Liver (tissue), 9 donors: ENCODE results near the gene SASH1. TPM values are rescaled to one million over a fixed set of nuclear protein-coding genes. Genes with fewer than 3 reads are reported as not detected.

Experiments
- DNase-seq: peaks from one replicate; pipeline ENCODE4 v3.0.0-alpha.2; 2017; ENCODE audit warnings: low spot score
- H3K27ac ChIP-seq, 2 donors: one replicate each; pipeline ENCODE4 v1.7.0; 2013; ENCODE audit warnings: inconsistent platforms in 2 of 2, low read length in 2 of 2, control low read depth in 1 of 2, low read depth in 1 of 2, mild to moderate bottlenecking in 1 of 2
- H3K27me3 ChIP-seq, 4 donors: one replicate each; pipeline versions ENCODE4 v1.6.1 to v1.7.0; 2013; ENCODE audit warnings: low read length in 3 of 4, inconsistent platforms in 1 of 4, mild to moderate bottlenecking in 1 of 4, moderate library complexity in 1 of 4; ENCODE audit not compliant: control insufficient read depth in 4 of 4, insufficient read depth in 4 of 4
- H3K36me3 ChIP-seq, 4 donors: one replicate each; pipeline versions ENCODE4 v1.6.1 to v1.7.0; 2013; ENCODE audit warnings: low read length in 3 of 4, mild to moderate bottlenecking in 3 of 4, low read depth in 1 of 4, moderate library complexity in 1 of 4; ENCODE audit not compliant: control insufficient read depth in 4 of 4, insufficient read depth in 3 of 4
- H3K4me1 ChIP-seq, 4 donors: one replicate each; pipeline versions ENCODE4 v1.6.1 to v1.7.0; 2013; ENCODE audit warnings: low read length in 3 of 4, mild to moderate bottlenecking in 3 of 4, moderate library complexity in 1 of 4; ENCODE audit not compliant: control insufficient read depth in 4 of 4, insufficient read depth in 4 of 4
- H3K4me3 ChIP-seq, 3 donors: one replicate each; pipeline versions ENCODE4 v1.6.1 to v1.7.0; 2013; ENCODE audit warnings: low read length in 3 of 3, control low read depth in 1 of 3, low read depth in 1 of 3, mild to moderate bottlenecking in 1 of 3
- H3K9ac ChIP-seq, 2 donors: one replicate each; pipeline ENCODE4 v1.7.0; 2013; ENCODE audit warnings: low read length in 2 of 2, mild to moderate bottlenecking in 2 of 2, moderate library complexity in 2 of 2, control low read depth in 1 of 2, low read depth in 1 of 2
- H3K9me3 ChIP-seq, 4 donors: one replicate each; pipeline versions ENCODE4 v1.6.1 to v1.7.0; 2013; ENCODE audit warnings: low read length in 3 of 4; ENCODE audit not compliant: control insufficient read depth in 4 of 4
- ATF3 ChIP-seq: IDR thresholded peaks from 2 replicates; pipeline ENCODE4 v1.6.1; 2016; ENCODE audit warnings: antibody characterized with exemption
- CTCF ChIP-seq: fragments of 150-350 bp; IDR thresholded peaks from 2 replicates; pipeline ENCODE4 v1.5.1; 2017; ENCODE audit warnings: improper control_type of control experiment, low read depth, low read length; ENCODE audit not compliant: missing input control
- GABPA ChIP-seq, 2 donors: IDR thresholded peaks in 1 of 2; conservative IDR thresholded peaks in 1 of 2; 2 replicates each; pipeline ENCODE4 v1.6.1; 2016; ENCODE audit warnings: antibody characterized with exemption in 2 of 2, mild to moderate bottlenecking in 1 of 2, moderate library complexity in 1 of 2
- HNF4A ChIP-seq, 2 donors: conservative IDR thresholded peaks; 2 replicates each; pipeline ENCODE4 v1.6.1; 2016; ENCODE audit warnings: antibody characterized with exemption in 2 of 2, mild to moderate bottlenecking in 2 of 2
- HNF4G ChIP-seq: IDR thresholded peaks from 2 replicates; pipeline ENCODE4 v1.6.1; 2016; ENCODE audit warnings: antibody characterized with exemption
- MAX ChIP-seq: IDR thresholded peaks from 2 replicates; pipeline ENCODE4 v1.6.1; 2016; ENCODE audit warnings: antibody characterized with exemption
- RAD21 ChIP-seq, 2 donors: IDR thresholded peaks; 2 replicates each; pipeline ENCODE4 v1.6.1; 2016; ENCODE audit warnings: antibody characterized with exemption in 2 of 2, mild to moderate bottlenecking in 2 of 2
- REST ChIP-seq: IDR thresholded peaks from 2 replicates; pipeline ENCODE4 v1.6.1; 2016; ENCODE audit warnings: antibody characterized with exemption, mild to moderate bottlenecking
- RXRA ChIP-seq, 2 donors: IDR thresholded peaks; 2 replicates each; pipeline ENCODE4 v1.6.1; 2017 to 2018; ENCODE audit warnings: antibody characterized with exemption in 2 of 2, mild to moderate bottlenecking in 1 of 2
- SP1 ChIP-seq: IDR thresholded peaks from 2 replicates; pipeline ENCODE4 v1.6.1; 2018; ENCODE audit warnings: antibody characterized with exemption, mild to moderate bottlenecking
- TAF1 ChIP-seq: conservative IDR thresholded peaks from 2 replicates; pipeline ENCODE4 v1.6.1; 2016; ENCODE audit warnings: antibody characterized with exemption, mild to moderate bottlenecking
- ZBTB33 ChIP-seq: IDR thresholded peaks from 2 replicates; pipeline ENCODE4 v1.6.1; 2016; ENCODE audit warnings: antibody characterized with exemption
- WGBS: extraction: QIAGEN DNeasy Blood & Tissue Kit; methylation state at CpG from one replicate; pipeline ENCODE4 v1.1.7; 2013; 5-methylcytosine and 5-hydroxymethylcytosine counted together
- polyA plus RNA-seq, 2 donors: library from polyadenylated mRNA; stranded (reverse) in 1 of 2; unstranded in 1 of 2; fragments of 200-250 nt in 1 of 2; fragments of >200 nt in 1 of 2; fragmentation: Nextera tagmentation in 1 of 2; extraction: Ambion mirVana in 1 of 2; gene quantifications; one replicate each; pipeline versions ENCODE4 v1.2.1 to v1.2.3, GENCODE V29; 2013 to 2015
- total RNA-seq, 2 donors: library from RNA; depleted of rRNA; stranded (reverse); fragments of >200 nt; gene quantifications; one replicate each; pipeline ENCODE4 v1.2.3, GENCODE V29; 2014
- donor health status: healthy.
- donor health status: healthy.
- donor health status: healthy.
- donor health status: healthy.
- donor health status: healthy.

The SASH1 gene
- total and polyA plus RNA-seq, 4 donors: 3.5 to 16.4 (median 7.6) TPM

GRCh38 chr6:148342100-148342349 lies 613 bp upstream of the SASH1 start:
- H3K27ac ChIP-seq: peak overlapping the region; percentile 87 to 88
- DNase-seq: no peak
- no peaks in the 10 kb centered on the region for H3K27me3 ChIP-seq
- no peaks in the 10 kb centered on the region for H3K36me3 ChIP-seq
- no peaks in the 10 kb centered on the region for H3K9me3 ChIP-seq
- WGBS: 9% methylated on average over 8 of the region's 8 CpGs
- peak overlapping the region; percentile 55 to 88 for H3K9ac ChIP-seq
- TF ChIP-seq ATF3: no peak
- peaks cover 2 to 17% (median 14%) of the 10 kb centered on the region in 4 donors for H3K4me1 ChIP-seq
- peak overlapping the region; percentile 48 to 93 (median 81) for H3K4me3 ChIP-seq

GRCh38 chr6:148343047-148343782 lies 577 bp downstream of the SASH1 start:
- WGBS: 2% methylated on average over 34 of the region's 34 CpGs
- no peaks in the 10 kb centered on the region for H3K36me3 ChIP-seq
- H3K27me3 ChIP-seq: no peaks in the 10 kb centered on the region
- H3K4me3 ChIP-seq: peak overlapping the region; percentile 61 to 93 (median 81)
- peaks cover 2 to 17% (median 14%) of the 10 kb centered on the region in 4 donors for H3K4me1 ChIP-seq
- peak overlapping the region; percentile 52 to 88 for H3K9ac ChIP-seq
- H3K27ac ChIP-seq: peak overlapping the region; percentile 66 to 88
- no peak for DNase-seq
- TF ChIP-seq RAD21 (IDR thresholded peaks at IDR 0.05) (peak; percentile 34 to 43), CTCF (peak; percentile 19), SP1 (no peak)
- H3K9me3 ChIP-seq: no peaks in the 10 kb centered on the region

GRCh38 chr6:148345176-148345575 lies 2.5 kb downstream of the SASH1 start:
- no peak overlapping the region for H3K9ac ChIP-seq
- TF ChIP-seq RXRA (IDR thresholded peaks at IDR 0.05) (no peak), TAF1 (no peak), ZBTB33 (no peak), CTCF (no peak), REST (no peak), GABPA (IDR thresholded peaks at IDR 0.05 in 1 of 2, conservative IDR thresholded peaks at IDR 0.05 in 1 of 2) (no peak), HNF4G (no peak), HNF4A (conservative IDR thresholded peaks at IDR 0.05) (no peak), MAX (no peak)

More at GRCh38 chr6:148345176-148345575, 2.5 kb downstream of the SASH1 start:
- 14% methylated on average over 1 of the region's 1 CpG for WGBS
- DNase-seq: no peak
- Histone ChIP-seq H3K9me3 (no peaks in the 10 kb centered on the region), H3K27ac (no peak overlapping the region), H3K36me3 (no peaks in the 10 kb centered on the region), H3K4me3 (no peak overlapping the region), H3K27me3 (no peaks in the 10 kb centered on the region), H3K4me1 (peaks cover 2 to 17% (median 14%) of the 10 kb centered on the region in 4 donors)
